ENCODE results near the gene SENP3. TPM values are rescaled to one million over a fixed set of nuclear protein-coding genes. Genes with fewer than 3 reads are reported as not detected.

The SENP3 gene
- total RNA-seq, 4 donors from 2014 or later = 62.4 to 73.3 (median 66.3) TPM

DNA sequence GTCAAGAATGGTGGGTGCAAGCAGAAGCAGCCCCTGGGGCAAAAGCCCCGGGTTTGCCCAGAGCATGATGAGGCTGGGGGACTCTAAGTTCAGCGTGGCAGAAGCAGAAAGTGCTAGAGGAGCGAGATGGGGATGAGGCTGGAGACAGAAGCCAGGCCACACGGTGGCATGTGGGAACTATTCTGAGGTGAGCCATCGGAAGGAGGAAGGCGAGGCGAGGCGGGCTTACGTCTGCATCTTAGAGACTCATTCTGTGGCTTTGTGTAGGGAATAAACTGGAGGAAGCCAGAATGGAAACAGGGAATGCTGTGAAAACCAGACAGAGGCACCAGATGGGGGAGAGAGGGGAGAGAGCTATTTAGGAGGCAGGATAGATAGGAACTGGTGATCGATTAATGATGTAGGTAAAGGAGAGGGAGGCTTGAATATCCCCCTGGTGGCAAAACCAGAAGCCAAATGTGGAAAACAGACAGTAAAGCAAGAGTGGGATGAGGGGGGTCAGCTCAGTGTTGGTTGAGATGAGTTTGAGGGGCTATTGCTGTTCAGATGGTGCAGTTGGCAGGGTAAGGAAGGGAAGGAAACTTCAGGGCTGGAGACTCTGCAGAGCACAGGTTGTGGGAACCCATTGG lies 6.3 kb upstream of the SENP3 start:
- Histone ChIP-seq H3K4me1 (peaks cover 27 to 34% of the 10 kb centered on the region in 2 donors), H3K27ac (no peak overlapping the region), H3K27me3 (no peaks in the 10 kb centered on the region), H3K4me3 (replicated peaks in 1 of 3) (no peak overlapping the region), H3K36me3 (no peaks in the 10 kb centered on the region), H3K9me3 (no peaks in the 10 kb centered on the region)
- DNase-seq = no peak
- TF ChIP-seq, protein P1, sequence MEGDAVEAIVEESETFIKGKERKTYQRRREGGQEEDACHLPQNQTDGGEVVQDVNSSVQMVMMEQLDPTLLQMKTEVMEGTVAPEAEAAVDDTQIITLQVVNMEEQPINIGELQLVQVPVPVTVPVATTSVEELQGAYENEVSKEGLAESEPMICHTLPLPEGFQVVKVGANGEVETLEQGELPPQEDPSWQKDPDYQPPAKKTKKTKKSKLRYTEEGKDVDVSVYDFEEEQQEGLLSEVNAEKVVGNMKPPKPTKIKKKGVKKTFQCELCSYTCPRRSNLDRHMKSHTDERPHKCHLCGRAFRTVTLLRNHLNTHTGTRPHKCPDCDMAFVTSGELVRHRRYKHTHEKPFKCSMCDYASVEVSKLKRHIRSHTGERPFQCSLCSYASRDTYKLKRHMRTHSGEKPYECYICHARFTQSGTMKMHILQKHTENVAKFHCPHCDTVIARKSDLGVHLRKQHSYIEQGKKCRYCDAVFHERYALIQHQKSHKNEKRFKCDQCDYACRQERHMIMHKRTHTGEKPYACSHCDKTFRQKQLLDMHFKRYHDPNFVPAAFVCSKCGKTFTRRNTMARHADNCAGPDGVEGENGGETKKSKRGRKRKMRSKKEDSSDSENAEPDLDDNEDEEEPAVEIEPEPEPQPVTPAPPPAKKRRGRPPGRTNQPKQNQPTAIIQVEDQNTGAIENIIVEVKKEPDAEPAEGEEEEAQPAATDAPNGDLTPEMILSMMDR (IDR thresholded peaks at IDR 0.05) = no peak
- TF ChIP-seq POLR2A (IDR thresholded peaks at IDR 0.05) = no peak
- intact Hi-C loops (cut with DNase I) = no loop called here
- 73 to 75% methylated on average over 10 of the region's 10 CpGs for WGBS, 2 donors

DNA sequence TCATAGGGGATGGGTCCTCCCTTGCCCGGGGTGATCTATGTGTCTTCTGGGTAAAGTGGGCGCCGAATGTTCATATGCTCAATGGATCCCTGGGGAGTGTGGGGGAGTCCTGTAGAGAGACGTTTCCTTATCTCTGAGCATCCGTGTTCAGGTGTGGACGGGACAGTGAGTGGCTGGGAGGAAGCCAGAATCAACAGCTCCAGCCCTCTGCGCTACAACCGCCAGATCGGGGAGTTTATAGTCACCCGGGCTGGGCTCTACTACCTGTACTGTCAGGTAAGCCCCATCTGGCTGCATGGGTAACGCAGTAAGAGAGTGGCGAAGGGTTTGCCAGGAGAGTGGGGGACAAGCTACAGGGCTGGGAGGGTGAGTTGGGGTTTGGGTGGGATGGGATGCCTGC lies 5.1 kb upstream of the SENP3 start:
- Histone ChIP-seq H3K27me3 (no peaks in the 10 kb centered on the region), H3K4me1 (peaks cover 34 to 39% of the 10 kb centered on the region in 2 donors), H3K27ac (no peak overlapping the region), H3K4me3 (replicated peaks in 1 of 3) (no peak overlapping the region), H3K9me3 (no peaks in the 10 kb centered on the region), H3K36me3 (no peaks in the 10 kb centered on the region)
- TF ChIP-seq POLR2A (IDR thresholded peaks at IDR 0.05) = no peak
- TF ChIP-seq, protein P1 (IDR thresholded peaks at IDR 0.05) = no peak
- WGBS, 2 donors = 93% methylated on average over 12 of the region's 12 CpGs
- intact Hi-C loops (cut with DNase I) = no loop called here
- DNase-seq = no peak

DNA sequence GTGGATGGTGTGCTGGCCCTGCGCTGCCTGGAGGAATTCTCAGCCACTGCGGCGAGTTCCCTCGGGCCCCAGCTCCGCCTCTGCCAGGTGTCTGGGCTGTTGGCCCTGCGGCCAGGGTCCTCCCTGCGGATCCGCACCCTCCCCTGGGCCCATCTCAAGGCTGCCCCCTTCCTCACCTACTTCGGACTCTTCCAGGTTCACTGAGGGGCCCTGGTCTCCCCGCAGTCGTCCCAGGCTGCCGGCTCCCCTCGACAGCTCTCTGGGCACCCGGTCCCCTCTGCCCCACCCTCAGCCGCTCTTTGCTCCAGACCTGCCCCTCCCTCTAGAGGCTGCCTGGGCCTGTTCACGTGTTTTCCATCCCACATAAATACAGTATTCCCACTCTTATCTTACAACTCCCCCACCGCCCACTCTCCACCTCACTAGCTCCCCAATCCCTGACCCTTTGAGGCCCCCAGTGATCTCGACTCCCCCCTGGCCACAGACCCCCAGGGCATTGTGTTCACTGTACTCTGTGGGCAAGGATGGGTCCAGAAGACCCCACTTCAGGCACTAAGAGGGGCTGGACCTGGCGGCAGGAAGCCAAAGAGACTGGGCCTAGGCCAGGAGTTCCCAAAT lies 4.5 kb upstream of the SENP3 start:
- Histone ChIP-seq H3K27ac (peak overlapping the region; percentile 94 to 98 (median 95)), H3K4me3 (replicated peaks in 1 of 3) (no peak overlapping the region), H3K27me3 (no peaks in the 10 kb centered on the region), H3K4me1 (peaks cover 35 to 40% of the 10 kb centered on the region in 2 donors), H3K36me3 (no peaks in the 10 kb centered on the region), H3K9me3 (no peaks in the 10 kb centered on the region)
- intact Hi-C loops (cut with DNase I) = no loop called here
- no peak for TF ChIP-seq POLR2A (IDR thresholded peaks at IDR 0.05)
- TF ChIP-seq, protein P1 (IDR thresholded peaks at IDR 0.05) = peak in 1 of 6 experiments; percentile 10
- WGBS, 2 donors = 55 to 72% methylated on average over 12 to 19 of the region's 19 CpGs
- DNase-seq = no peak

DNA sequence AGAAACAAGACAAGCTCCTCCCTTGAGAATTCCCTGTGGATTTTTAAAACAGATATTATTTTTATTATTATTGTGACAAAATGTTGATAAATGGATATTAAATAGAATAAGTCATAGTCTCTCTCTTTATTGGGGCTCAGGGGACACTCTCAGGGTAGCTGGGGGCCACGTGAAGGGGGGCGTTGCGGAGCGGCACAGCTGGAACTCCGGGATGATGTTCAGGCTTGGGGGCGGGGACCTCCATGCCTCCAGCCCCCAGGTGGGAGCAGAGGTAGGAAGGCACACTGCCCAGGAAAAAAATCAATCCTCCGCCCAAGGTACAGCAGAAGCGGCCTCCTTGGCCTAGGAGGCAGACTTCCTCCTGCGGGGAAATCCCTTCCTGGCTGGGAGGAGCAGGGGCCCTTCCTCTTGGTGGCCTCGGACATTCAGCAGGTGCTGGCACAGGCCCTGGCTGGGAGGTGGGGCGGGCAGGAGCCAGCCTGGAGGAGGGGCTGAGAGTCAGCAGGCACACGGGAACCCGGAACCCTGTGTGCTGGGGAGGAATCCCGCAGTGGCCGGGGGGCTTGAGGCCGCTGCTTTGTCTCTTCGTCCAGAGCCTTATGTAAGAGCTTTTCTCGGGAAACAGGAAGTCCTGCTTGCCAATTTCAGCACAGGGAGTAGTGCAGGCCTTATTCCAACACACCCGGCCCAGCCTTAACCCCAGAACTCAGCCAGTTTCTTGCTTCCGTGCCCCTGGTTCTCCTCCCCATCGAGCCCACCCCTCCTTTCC lies 3.8 kb upstream of the SENP3 start:
- H3K27me3 ChIP-seq = no peaks in the 10 kb centered on the region
- DNase-seq = peak; percentile 95
- peak; percentile 2 to 87 for TF ChIP-seq POLR2A (IDR thresholded peaks at IDR 0.05)
- TF ChIP-seq, protein P1 (IDR thresholded peaks at IDR 0.05) = peak in 3 of 6 experiments; percentile 5 to 14 (median 8)
- peaks cover 40 to 47% of the 10 kb centered on the region in 2 donors for H3K4me1 ChIP-seq
- H3K4me3 ChIP-seq (replicated peaks in 1 of 3) = peak overlapping the region in 1 of 3 donors; percentile 28
- H3K36me3 ChIP-seq = no peaks in the 10 kb centered on the region
- intact Hi-C loops (cut with DNase I) = no loop called here
- 7 to 9% methylated on average over 13 to 21 of the region's 21 CpGs for WGBS, 2 donors
- no peaks in the 10 kb centered on the region for H3K9me3 ChIP-seq
- peak overlapping the region; percentile 94 to 98 (median 95) for H3K27ac ChIP-seq
